Stimulated activated CD4-positive, alpha-beta T cell treated with anti-CD3 and anti-CD28 coated beads, Interleukin-15, amount 100 ng/mL, for 48 hours (primary cell): ENCODE data around the gene KCTD11.
"Not testable (repeated sequence)": the region's sequence is repeated elsewhere in the genome, so short reads cannot be mapped to it uniquely, and the experiment has no call there.

Source experiments
- DNase-seq, 2 donors: peaks; one replicate each; pipeline ENCODE4 v3.0.0-alpha.2; 2020; ENCODE audit warnings: low read depth in 2 of 2

KCTD11 gene

DNA sequence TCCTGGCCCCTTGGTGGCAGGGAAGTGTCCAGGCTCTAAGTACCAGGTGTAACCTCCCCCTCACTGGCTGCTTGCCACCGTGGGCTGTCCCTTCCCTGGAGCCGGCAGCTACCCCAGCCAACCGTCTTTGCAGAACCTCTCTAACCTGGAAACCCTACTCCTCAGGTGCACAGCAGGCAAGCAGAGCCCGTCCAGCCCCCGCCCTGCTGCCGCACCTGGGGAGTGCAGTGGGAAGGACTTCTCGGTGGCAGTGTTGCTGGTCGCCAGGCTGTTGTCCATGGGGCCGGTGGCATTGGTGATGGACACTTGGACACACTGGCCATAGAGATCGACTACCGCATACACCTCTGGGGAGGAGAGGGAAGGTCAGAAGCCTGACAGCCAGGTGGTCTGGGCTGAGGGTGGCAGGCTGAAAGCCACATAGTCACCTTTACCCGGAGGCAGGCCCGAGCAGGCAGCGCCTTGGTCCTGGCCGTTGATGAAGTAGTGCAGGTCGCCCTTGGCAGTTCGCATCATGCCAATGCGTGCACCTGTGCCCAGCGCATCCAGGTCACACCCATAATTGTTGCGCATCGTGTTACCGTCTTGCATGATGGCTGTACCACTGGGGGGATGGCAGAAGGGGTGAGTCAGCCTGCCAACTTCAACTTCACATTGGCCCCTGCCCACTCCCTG is 29.3 kb upstream of the KCTD11 start:
- DNase-seq: no peak

DNA sequence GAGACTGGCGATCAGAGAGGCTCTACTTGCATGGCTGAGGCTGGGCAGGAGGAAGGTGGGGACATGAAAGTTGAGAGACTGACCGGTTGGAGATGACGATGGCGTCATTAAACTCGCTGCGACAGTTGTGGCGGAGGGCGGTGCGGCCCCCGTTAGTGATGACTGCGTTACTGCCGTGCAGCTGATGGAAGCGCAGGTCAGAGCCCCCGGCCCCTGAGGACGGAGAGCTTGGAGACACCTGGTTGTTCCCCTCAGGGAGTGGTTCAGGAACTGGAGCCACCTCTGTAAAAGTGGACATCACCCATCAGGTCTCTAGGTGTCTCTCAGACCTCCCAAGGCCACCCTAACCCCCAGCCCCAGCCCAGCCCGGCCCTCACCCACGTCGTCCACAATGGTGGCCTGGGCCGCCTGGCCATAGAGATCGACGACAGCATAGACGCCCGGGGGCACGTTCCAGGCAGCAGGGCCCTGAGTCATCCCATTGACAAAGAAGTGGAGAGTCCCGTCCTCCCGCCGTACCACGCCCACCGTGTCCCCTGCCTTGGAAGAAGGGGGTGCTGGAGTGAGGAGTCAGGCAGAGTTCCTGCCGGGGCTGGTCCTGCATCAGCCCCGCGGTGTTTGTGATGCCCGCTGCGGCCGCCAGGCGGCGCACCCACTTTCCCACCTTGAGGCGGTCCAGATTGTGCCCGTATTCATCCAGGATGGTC is 28.1 kb upstream of the KCTD11 start:
- peak in 1 of 2 donors; percentile 46 for DNase-seq

DNA sequence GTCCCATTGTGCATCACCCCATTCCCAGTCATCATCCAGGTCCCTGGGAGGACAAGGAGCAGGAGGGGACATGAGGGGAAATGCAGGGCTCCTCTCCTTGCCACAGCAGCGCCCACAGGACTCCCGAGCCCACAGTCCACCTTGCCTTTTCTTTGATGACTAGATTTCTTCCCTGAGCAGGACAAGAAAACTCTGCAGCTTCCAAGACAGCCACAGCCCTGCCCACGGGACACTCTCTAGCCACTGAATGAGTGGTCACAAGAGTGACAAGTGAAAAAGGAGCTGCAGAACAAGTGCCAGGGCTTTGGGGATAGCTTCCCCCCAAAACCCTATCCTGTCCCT is 27.6 kb upstream of the KCTD11 start:
- no peak for DNase-seq

DNA sequence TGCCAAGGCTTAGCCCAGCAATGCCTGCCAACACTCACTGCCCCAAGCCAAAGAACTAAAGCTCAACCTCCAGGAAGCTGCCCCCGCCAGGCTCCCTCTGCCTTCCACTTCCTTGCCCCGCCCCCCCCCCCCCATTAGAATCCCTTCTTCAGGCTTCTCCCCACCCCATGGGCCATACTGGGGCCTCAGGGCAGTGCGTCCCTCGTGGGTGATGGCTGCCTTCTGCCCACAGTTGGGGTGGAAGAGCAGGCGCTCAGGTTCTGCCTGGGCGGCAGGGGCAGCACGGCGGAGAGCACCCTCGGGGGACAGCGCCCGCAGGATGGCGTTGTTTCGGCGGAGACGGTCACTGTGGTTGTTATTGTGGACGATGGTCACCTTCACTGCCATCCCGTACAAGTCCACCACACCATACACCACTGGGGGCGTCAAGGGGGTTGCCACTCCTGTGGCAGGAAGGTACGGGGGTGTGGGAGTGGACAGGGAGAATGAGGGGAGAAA is 26.9 kb upstream of the KCTD11 start:
- DNase-seq: no peak

DNA sequence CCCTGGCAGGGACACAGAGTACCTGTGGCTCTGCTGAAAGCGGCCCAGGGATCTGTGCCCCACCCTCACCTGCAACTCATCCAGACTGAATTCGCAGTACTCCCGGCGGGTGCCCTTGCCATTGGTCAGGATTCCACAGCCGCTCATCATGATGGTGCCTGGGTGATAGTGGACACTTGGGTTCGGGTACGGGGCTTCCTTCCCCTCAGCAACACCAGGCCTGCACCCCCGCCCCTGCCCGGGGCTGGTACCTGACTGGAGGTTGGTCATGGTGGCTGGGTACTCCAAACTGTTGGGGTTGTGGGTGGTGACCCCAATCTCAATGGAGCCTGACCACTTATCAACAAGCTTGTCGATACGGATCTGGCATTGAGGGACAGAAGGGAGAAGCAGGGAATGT is 25.8 kb upstream of the KCTD11 start:
- no peak for DNase-seq

DNA sequence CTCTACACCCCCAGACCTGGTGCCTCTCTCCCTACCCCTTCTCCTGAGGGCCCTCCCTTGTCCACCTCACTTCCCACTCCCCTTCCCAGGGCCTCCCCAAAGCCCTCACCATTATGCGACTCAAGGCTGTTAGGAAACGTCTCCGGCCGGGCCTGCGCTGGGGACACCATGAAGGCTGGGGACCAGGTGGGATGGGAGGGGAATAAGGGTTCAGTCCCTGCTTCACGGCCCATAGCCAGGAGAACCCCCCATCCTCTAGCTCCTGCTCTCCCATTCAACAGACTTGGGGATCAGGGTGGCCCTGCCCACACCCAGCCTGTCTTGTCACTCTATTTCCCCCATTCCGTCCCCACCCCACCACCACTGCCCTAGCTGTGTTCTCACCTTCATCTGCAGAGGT is 24.9 kb upstream of the KCTD11 start:
- no peak for DNase-seq

DNA sequence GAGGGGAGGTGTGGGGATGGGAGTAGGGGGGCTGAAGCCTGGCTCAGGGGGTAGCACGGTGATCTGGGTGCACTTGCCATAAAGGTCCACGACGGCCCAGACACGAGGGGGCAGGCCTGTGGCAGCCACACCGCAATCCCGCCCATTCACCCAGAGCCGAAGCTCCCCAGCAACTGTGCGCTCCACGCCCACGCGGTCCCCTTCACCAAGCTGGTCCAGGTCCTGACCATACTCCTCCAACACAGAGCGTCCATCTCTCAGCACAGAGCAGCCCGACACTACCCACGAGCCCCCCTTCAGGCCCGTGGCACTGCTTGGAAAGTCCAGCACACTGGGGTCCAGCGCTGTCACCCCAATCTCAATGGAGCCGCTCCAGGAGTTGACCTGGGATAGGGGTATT is 24.5 kb upstream of the KCTD11 start:
- no peak for DNase-seq

DNA sequence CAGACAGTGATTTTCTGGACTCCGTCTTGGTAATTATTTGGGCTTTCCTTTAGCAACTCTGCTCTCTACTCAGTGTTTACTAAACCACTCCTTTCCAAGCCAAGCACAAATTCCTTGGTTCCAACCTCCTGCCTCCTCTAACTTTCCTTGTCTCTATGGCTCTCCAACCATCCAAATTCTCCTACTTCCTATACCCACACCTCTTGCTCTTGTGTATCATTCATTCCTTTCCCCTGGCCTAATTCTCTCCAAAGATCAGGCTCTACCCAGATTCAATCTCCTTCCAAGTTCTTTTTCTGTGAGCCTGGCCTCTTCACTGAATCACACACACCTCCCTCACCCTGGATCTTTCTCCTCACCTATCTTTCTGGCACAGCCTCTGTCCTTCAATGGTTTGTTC is 24.0 kb upstream of the KCTD11 start:
- no peak for DNase-seq

DNA sequence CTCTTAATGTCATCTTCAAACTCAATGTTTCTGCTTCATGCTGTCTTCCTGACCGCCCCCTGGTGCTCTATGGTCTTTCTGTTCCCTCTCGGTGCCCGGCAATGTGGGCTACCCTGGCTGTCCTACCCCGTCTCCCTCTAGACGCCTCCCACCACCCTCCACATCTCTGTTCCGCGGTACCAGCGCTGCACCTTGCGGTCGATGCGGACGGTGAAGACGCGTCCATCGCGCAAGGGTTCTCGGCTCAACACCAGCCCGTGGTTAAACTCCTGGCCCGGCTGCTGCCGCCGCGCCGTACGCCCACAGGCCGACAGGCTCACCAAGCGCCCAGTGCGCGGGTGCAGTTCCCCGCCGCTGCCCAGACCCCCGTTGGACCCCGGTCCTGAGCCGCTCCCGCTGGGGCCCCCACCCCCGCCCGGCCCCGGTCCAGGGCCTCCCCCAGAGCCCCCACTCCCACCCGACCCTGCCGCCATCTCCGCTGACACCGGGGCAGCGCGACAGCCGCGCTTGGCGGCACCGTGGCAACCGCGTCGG is 23.1 kb upstream of the KCTD11 start, which contains the start of gene NEURL4:
NEURL4 (minus strand) TSS at position 496 of the 534 bp plus-strand sequence; CDS start at position 473, 23 bp downstream.
- no peak for DNase-seq

DNA sequence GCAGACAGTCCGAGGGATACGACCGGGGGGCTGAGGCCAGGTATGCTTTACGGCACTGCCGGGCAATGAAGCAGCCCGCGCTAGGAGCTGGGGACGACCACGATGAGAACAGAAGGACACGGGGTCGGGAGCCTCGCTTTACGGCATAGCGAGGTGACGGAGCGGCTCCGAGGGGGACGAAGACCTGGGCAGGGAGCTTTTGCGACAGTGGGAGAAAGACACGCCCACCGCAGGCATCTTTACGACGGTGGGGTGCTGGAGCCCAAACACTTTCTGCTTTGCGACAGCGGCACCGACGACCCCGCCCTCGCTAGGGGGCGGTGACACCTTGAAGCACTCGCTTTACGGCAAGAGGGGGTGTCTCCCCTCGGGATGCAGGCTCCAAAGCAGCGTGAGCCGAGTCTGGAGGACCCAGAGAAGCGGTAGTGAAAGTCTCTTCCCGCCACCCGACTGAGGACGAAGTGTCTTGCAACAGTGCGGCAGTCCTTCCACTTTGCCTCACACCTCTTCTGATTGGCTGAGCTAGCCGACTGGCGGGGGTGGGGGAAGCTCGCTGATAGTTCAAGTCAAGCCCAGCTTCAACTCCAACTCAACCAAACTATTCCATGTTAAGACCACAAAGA is 22.5 kb upstream of the KCTD11 start:
- DNase-seq: peak; percentile 96

DNA sequence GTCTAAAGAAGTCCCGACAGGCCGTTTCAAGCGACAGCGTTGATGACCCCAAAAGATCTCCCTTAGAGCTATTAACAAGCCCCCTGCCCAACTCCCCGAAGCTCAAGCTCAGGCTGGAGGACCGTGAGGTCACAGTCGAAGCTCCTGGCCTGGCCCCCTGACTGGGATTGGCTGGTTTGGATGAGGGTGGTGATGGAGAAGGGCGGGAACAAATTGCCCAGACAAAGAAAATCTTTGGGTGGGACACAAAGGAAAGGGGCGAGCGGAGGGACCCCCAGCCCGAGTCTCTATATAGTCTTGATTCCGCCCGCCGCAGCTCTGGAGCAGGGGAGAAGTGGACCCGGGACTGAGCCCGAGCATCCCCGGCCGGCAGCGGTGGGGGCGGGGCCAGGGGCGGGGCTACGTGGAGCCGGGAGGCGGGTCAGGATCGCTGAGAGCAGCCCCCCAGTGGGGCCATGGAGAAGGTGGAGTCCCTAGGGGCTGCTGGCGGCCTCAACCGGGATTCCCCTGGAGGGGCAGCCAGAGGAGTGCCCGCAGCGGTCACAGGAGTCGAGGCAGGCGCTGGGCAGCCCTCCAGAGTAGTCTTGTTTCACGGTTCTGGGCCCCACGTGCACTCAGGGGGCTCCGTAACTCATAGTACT is 21.8 kb upstream of the KCTD11 start:
- DNase-seq: peak; percentile 68 to 74

DNA sequence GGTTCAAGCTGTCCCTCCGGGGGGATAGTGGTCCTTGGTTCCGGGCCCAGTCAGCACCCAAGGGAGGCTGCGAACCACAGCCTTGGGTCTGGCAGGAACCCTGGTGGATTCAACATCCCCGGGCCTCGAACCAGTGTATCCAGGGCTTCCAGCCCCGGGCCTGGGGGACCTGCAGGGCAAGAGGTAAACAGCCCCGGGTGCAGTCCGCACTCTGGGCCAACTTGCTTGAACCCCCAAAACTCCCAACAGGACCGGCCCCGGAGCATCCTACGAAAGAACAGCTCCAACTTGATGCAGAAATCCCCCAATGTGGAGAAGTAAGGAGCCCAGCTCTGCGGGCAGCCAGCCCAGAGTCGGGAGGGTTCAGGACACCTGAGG is 21.3 kb upstream of the KCTD11 start:
- no peak for DNase-seq

DNA sequence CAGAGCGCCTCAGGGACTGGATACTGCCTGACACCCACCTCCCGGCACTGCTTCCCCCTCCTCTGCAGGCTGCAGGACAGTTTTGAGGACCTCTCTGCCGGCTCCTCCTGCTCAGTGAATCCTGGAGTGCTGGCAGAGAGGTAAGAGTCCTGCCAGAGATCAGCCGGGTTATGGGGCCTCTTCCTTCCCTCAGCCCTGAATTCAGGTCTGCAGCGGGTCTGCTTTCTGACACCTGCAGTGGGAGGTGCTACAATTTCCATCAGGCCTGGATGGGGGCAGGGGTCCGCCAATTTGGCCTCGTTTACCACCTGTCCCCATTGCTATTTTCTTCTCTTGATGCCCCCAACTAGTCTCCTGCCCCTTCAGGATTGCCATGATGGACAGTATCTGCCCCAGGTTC is 19.9 kb upstream of the KCTD11 start:
- no peak for DNase-seq

DNA sequence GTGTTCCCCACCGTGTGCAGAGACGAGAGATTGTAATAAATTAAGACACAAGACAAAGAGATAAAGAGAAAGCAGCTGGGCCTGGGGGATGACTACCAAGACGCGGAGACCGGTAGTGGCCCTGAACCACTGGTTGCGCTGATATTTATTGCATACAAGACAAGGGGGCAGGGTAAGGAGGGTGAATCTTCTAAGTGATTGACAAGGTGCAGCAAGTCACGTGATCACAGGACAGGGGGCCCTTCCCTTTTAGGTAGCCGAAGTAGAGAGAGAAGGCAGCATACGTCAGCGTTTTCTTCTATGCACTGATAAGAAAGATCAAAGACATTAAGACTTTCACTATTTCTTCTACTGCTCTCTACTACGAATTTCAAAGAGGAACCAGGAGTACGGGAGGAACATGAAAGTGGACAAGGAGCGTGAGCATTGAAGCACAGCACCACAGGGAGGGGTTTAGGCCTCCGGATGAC is 19.3 kb upstream of the KCTD11 start:
- not testable (repeated sequence) for DNase-seq

DNA sequence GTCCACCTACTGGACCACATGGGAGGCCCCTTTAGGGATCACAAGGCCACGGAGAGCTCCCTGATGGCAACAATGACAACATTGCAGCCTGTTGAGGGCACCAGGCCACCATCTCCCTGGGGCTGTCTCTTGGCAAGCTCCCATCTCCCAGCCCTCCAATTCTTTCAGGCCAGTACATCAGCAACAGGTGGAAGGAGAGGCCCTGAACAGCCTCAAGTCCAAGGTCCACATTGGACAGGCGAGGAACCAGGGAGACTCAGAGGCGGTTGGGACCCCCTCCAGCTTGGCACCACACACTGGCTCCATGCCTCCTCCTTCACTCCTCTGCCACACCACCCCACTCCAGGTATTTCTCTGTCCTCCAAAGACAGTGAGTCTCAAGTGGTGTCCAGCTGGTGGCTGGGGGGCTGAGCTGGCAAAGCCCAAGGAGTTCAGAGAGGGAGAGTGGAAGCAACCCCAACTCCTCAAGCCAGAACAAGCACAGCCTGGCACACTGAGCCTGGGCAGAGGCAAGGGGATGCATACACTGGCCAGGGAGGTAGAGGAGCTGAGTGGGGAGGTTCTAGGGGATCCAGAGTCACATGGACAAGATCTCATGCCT is 16.9 kb upstream of the KCTD11 start:
- no peak for DNase-seq

DNA sequence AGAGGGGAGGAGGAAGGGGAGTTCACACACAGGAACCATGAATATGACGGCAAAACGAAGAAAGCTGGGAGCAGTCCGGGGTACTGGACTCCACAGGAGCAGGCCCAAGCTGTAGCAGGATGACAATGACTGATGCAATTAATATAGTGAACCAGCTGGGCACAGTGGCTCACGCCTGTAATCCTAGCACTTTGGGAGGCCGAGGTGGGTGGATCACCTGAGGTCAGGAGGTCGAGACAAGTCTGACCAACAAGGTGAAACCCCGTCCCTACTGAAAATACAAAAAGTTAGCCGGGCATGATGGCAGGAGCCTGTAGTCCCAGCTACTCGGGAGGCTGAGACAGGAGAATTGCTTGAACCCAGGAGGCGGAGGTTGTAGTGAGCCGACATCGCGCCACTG is 16.2 kb upstream of the KCTD11 start:
- DNase-seq: not testable (repeated sequence)

DNA sequence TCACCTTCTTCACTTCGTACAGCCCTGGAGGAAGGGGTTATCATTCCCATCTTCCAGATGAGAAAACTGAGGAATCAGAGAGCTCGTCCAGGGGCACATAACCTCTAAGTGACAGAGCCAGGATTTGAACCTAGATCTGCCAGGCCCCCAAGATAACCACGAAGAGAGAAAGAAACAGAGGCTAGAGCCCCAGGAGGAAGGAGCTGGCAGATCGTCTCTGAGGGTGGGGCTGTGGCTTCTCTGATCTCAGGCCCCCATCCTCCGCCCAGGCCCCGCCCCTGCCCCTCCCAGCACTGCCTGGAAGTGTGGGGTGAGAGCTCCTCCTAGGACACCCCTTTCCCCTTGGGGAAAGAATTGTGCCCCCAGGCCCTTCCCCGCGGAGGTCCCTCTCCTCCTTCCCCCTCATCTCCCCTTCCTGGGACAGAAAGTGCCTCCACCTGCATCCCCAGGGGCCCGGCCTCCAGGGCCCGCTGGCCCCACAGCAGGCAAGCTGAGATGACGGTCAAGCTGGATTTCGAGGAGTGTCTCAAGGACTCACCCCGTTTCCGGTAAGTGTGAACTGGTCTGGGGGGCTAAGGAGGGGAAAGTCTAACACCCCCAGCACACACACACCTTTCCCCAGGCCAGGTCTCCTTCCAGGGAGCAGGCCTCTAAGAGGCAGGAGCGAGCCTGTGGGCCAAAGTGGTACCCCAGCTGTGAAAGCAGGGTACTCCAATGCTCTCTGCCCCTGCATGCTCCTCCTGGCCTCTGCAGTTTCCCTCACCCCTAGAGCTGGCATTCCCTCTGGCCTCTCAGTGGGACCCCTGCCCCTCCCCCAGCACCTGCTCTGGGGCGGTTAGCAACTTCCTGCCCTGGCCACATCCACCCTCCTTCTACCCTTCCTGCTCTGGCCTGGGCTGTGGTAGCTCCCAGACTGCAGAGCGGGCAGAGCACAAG is 15.5 kb upstream of the KCTD11 start, which contains the start of gene ACAP1:
ACAP1 (plus strand) TSS at position 290 of the 936 bp plus-strand sequence; CDS start at position 496, 206 bp downstream.
- peak in 1 of 2 donors; percentile 88 for DNase-seq

DNA sequence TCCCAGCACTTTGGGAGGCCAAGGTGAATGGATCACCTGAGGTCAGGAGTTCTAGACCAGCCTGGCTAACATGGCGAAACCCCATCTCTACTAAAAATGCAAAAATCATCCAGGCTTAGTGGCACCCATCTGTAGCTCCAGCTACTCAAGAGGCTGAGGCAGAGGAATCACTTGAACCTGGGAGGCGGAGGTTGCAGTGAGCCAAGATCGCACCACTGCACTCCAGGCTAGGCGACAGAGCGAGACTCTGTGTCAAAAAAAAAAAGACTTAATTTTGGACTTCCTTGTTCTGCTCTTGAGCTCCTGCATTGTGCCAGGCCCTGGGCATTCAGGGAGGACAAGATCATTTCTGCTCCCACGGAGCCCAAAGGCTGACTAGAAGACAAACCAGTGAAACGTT is 14.4 kb upstream of the KCTD11 start:
- DNase-seq: not testable (repeated sequence)

DNA sequence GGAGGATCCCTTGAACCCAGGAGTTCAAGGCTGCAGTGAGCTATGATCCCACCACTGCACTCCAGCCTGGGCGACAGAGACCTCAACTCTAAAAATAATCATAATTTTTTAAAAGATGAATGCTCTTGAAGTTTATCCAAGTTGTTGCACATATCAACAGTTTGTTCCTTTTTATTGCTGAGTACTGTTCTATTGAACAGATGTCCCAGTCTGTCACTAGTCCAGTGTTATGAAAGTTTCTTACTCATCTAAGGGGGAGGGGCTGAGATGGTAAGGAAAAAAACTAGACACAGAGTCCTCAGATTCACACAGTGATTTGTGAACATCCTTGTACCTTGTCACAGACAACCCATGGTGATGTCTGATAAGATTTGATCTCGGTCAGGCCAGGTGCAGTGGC is 11.8 kb upstream of the KCTD11 start:
- no peak for DNase-seq

DNA sequence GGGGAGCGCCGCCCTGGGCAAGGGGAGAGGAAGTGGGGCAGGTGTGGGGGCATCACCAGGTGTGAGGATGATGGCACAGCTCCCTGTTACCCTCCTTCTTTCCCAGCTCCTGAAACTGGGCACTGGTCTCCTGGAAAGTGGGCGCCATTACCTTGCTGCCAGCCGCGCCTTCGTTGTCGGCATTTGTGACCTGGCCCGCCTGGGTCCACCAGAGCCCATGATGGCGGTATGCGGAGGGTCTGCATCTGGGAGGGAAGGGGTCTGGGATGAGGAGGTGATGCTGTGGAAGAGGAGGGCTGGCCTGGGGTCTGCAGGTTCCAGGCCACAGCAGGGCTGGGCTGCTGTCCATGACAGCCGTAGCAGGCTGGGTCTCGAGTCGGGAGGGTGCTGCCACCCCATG is 10.1 kb upstream of the KCTD11 start:
- no peak for DNase-seq
